ENCODE measurements around the gene TEPSIN.

The TEPSIN gene

GRCh38 chr17:81200201-81200600, 38.7 kb downstream of the TEPSIN start:
- Histone ChIP-seq H3K4me3 (ENCODE audit: low read depth in 1 of 2, low read length in 2 of 2) (no peak overlapping the region), H3K36me3 (ENCODE audit: control insufficient read depth in 1 of 2, insufficient read depth in 2 of 2, low read length in 2 of 2) (no peaks in the 10 kb centered on the region), H3K9me3 (ENCODE audit: control insufficient read depth in 1 of 2, low read length in 2 of 2) (no peaks in the 10 kb centered on the region), H3K27me3 (ENCODE audit: control insufficient read depth in 1 of 2, insufficient read depth in 2 of 2, low read length in 2 of 2) (no peaks in the 10 kb centered on the region), H3K9ac (ENCODE audit: low read depth in 1 of 2, low read length in 2 of 2) (no peak overlapping the region), H3K4me1 (ENCODE audit: control insufficient read depth in 1 of 2, insufficient read depth in 2 of 2, low read length in 2 of 2) (no peaks in the 10 kb centered on the region), H3K27ac (ENCODE audit: low read depth, low read length) (no peak overlapping the region)

- Histone ChIP-seq H3K4me1 (ENCODE audit: control insufficient read depth in 1 of 2, insufficient read depth in 2 of 2, low read length in 2 of 2) (no peaks in the 10 kb centered on the region), H3K9me3 (ENCODE audit: control insufficient read depth in 1 of 2, low read length in 2 of 2) (no peaks in the 10 kb centered on the region), H3K4me3 (ENCODE audit: low read depth in 1 of 2, low read length in 2 of 2) (no peak overlapping the region), H3K27ac (ENCODE audit: low read depth, low read length) (no peak overlapping the region), H3K27me3 (ENCODE audit: control insufficient read depth in 1 of 2, insufficient read depth in 2 of 2, low read length in 2 of 2) (no peaks in the 10 kb centered on the region), H3K36me3 (ENCODE audit: control insufficient read depth in 1 of 2, insufficient read depth in 2 of 2, low read length in 2 of 2) (no peaks in the 10 kb centered on the region), H3K9ac (ENCODE audit: low read depth in 1 of 2, low read length in 2 of 2) (no peak overlapping the region)
These were observed 39.4 kb downstream of the TEPSIN start for GRCh38 chr17:81199482-81199830.

- Histone ChIP-seq H3K4me1 (ENCODE audit: control insufficient read depth in 1 of 2, insufficient read depth in 2 of 2, low read length in 2 of 2) (no peaks in the 10 kb centered on the region), H3K9me3 (ENCODE audit: control insufficient read depth in 1 of 2, low read length in 2 of 2) (no peaks in the 10 kb centered on the region), H3K4me3 (ENCODE audit: low read depth in 1 of 2, low read length in 2 of 2) (no peak overlapping the region), H3K9ac (ENCODE audit: low read depth in 1 of 2, low read length in 2 of 2) (no peak overlapping the region), H3K27ac (ENCODE audit: low read depth, low read length) (no peak overlapping the region), H3K27me3 (ENCODE audit: control insufficient read depth in 1 of 2, insufficient read depth in 2 of 2, low read length in 2 of 2) (no peaks in the 10 kb centered on the region), H3K36me3 (ENCODE audit: control insufficient read depth in 1 of 2, insufficient read depth in 2 of 2, low read length in 2 of 2) (no peaks in the 10 kb centered on the region)
These were observed 39.9 kb downstream of the TEPSIN start for GRCh38 chr17:81198826-81199481.

- H3K4me1 ChIP-seq (ENCODE audit: control insufficient read depth in 1 of 2, insufficient read depth in 2 of 2, low read length in 2 of 2) = no peaks in the 10 kb centered on the region
- no peaks in the 10 kb centered on the region for H3K27me3 ChIP-seq (ENCODE audit: control insufficient read depth in 1 of 2, insufficient read depth in 2 of 2, low read length in 2 of 2)
- no peak overlapping the region for H3K9ac ChIP-seq (ENCODE audit: low read depth in 1 of 2, low read length in 2 of 2)
- H3K4me3 ChIP-seq (ENCODE audit: low read depth in 1 of 2, low read length in 2 of 2) = no peak overlapping the region
- H3K27ac ChIP-seq (ENCODE audit: low read depth, low read length) = no peak overlapping the region
- no peaks in the 10 kb centered on the region for H3K9me3 ChIP-seq (ENCODE audit: control insufficient read depth in 1 of 2, low read length in 2 of 2)
- no peaks in the 10 kb centered on the region for H3K36me3 ChIP-seq (ENCODE audit: control insufficient read depth in 1 of 2, insufficient read depth in 2 of 2, low read length in 2 of 2)
These were observed 40.9 kb downstream of the TEPSIN start for GRCh38 chr17:81197831-81198490.

GRCh38 chr17:81197409-81197795, 41.5 kb downstream of the TEPSIN start:
- H3K36me3 ChIP-seq (ENCODE audit: control insufficient read depth in 1 of 2, insufficient read depth in 2 of 2, low read length in 2 of 2) = no peaks in the 10 kb centered on the region
- H3K9ac ChIP-seq (ENCODE audit: low read depth in 1 of 2, low read length in 2 of 2) = no peak overlapping the region
- no peak overlapping the region for H3K4me3 ChIP-seq (ENCODE audit: low read depth in 1 of 2, low read length in 2 of 2)
- no peaks in the 10 kb centered on the region for H3K4me1 ChIP-seq (ENCODE audit: control insufficient read depth in 1 of 2, insufficient read depth in 2 of 2, low read length in 2 of 2)
- no peaks in the 10 kb centered on the region for H3K27me3 ChIP-seq (ENCODE audit: control insufficient read depth in 1 of 2, insufficient read depth in 2 of 2, low read length in 2 of 2)
- no peaks in the 10 kb centered on the region for H3K9me3 ChIP-seq (ENCODE audit: control insufficient read depth in 1 of 2, low read length in 2 of 2)
- H3K27ac ChIP-seq (ENCODE audit: low read depth, low read length) = no peak overlapping the region

- no peak overlapping the region for H3K27ac ChIP-seq (ENCODE audit: low read depth, low read length)
- no peak overlapping the region for H3K9ac ChIP-seq (ENCODE audit: low read depth in 1 of 2, low read length in 2 of 2)
- H3K36me3 ChIP-seq (ENCODE audit: control insufficient read depth in 1 of 2, insufficient read depth in 2 of 2, low read length in 2 of 2) = no peaks in the 10 kb centered on the region
- H3K9me3 ChIP-seq (ENCODE audit: control insufficient read depth in 1 of 2, low read length in 2 of 2) = no peaks in the 10 kb centered on the region
- no peak overlapping the region for H3K4me3 ChIP-seq (ENCODE audit: low read depth in 1 of 2, low read length in 2 of 2)
- H3K27me3 ChIP-seq (ENCODE audit: control insufficient read depth in 1 of 2, insufficient read depth in 2 of 2, low read length in 2 of 2) = no peaks in the 10 kb centered on the region
- no peaks in the 10 kb centered on the region for H3K4me1 ChIP-seq (ENCODE audit: control insufficient read depth in 1 of 2, insufficient read depth in 2 of 2, low read length in 2 of 2)
These were observed 42.1 kb downstream of the TEPSIN start for GRCh38 chr17:81196505-81197408.

- no peak overlapping the region for H3K27ac ChIP-seq (ENCODE audit: low read depth, low read length)
- H3K4me1 ChIP-seq (ENCODE audit: control insufficient read depth in 1 of 2, insufficient read depth in 2 of 2, low read length in 2 of 2) = no peaks in the 10 kb centered on the region
These were observed 42.8 kb downstream of the TEPSIN start for GRCh38 chr17:81195941-81196495.

GRCh38 chr17:81194941-81195901, 43.6 kb downstream of the TEPSIN start:
- H3K4me1 ChIP-seq (ENCODE audit: control insufficient read depth in 1 of 2, insufficient read depth in 2 of 2, low read length in 2 of 2) = no peaks in the 10 kb centered on the region
- H3K36me3 ChIP-seq (ENCODE audit: control insufficient read depth in 1 of 2, insufficient read depth in 2 of 2, low read length in 2 of 2) = no peaks in the 10 kb centered on the region
- H3K9ac ChIP-seq (ENCODE audit: low read depth in 1 of 2, low read length in 2 of 2) = no peak overlapping the region
- H3K4me3 ChIP-seq (ENCODE audit: low read depth in 1 of 2, low read length in 2 of 2) = no peak overlapping the region
- H3K9me3 ChIP-seq (ENCODE audit: control insufficient read depth in 1 of 2, low read length in 2 of 2) = no peaks in the 10 kb centered on the region
- H3K27ac ChIP-seq (ENCODE audit: low read depth, low read length) = no peak overlapping the region
- H3K27me3 ChIP-seq (ENCODE audit: control insufficient read depth in 1 of 2, insufficient read depth in 2 of 2, low read length in 2 of 2) = no peaks in the 10 kb centered on the region

More at GRCh38 chr17:81195941-81196495, 42.8 kb downstream of the TEPSIN start:
- Histone ChIP-seq H3K4me3 (ENCODE audit: low read depth in 1 of 2, low read length in 2 of 2) (no peak overlapping the region), H3K27me3 (ENCODE audit: control insufficient read depth in 1 of 2, insufficient read depth in 2 of 2, low read length in 2 of 2) (no peaks in the 10 kb centered on the region), H3K9me3 (ENCODE audit: control insufficient read depth in 1 of 2, low read length in 2 of 2) (no peaks in the 10 kb centered on the region), H3K36me3 (ENCODE audit: control insufficient read depth in 1 of 2, insufficient read depth in 2 of 2, low read length in 2 of 2) (no peaks in the 10 kb centered on the region), H3K9ac (ENCODE audit: low read depth in 1 of 2, low read length in 2 of 2) (no peak overlapping the region)

GRCh38 chr17:81194225-81194760, 44.6 kb downstream of the TEPSIN start:
- Histone ChIP-seq H3K9ac (ENCODE audit: low read depth in 1 of 2, low read length in 2 of 2) (no peak overlapping the region), H3K36me3 (ENCODE audit: control insufficient read depth in 1 of 2, insufficient read depth in 2 of 2, low read length in 2 of 2) (no peaks in the 10 kb centered on the region), H3K4me3 (ENCODE audit: low read depth in 1 of 2, low read length in 2 of 2) (no peak overlapping the region)

More at GRCh38 chr17:81194225-81194760, 44.6 kb downstream of the TEPSIN start:
- Histone ChIP-seq H3K27me3 (ENCODE audit: control insufficient read depth in 1 of 2, insufficient read depth in 2 of 2, low read length in 2 of 2) (no peaks in the 10 kb centered on the region), H3K27ac (ENCODE audit: low read depth, low read length) (no peak overlapping the region), H3K9me3 (ENCODE audit: control insufficient read depth in 1 of 2, low read length in 2 of 2) (no peaks in the 10 kb centered on the region), H3K4me1 (ENCODE audit: control insufficient read depth in 1 of 2, insufficient read depth in 2 of 2, low read length in 2 of 2) (no peaks in the 10 kb centered on the region)
